ENCODE data around the gene RIC1. TPM values are rescaled to one million over a fixed set of nuclear protein-coding genes. Genes with fewer than 3 reads are reported as not detected.

RIC1 gene
- total and polyA plus RNA-seq, 2 of the 8 experiments (the other 6 are each of a cell fraction or from before 2014, with no cell fraction given): 10.7 to 24.5 TPM

DNA sequence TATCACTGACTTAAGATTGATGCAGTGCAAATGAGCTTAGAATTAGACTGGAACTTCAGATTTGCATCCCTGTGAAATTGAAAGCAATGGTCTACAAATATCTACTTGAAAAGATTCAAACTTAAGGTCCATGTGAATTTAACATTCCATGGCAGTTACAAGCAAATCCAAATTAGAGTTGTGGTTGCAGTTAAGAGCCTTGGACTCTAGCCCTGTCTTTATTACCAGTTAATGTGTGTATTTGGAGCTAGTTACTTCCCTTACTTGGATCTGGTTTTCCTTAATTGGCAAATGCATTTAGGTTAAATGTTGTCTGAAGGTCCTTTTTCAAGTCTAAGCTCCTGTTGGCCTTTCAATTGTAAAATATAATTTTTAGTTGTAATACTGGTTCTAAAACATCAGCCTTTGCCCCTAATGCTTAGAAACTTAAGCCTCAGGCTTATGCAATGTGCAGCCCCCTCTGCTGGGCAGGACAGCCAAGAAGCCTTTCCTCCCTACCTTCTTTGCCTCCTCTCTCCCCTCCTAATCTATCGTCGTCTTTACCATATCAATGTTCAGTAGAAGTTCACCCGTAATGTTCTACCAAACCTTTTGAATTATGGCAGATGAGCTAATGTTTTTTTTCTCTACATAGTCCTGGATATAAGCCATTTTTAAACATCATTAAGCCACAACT, 144.6 kb downstream of the RIC1 start:
- no peak overlapping the region for H3K56ac ChIP-seq (replicated peaks; ENCODE audit: insufficient read length, low read depth, low read length)
- H3K4me2 ChIP-seq (ENCODE audit: insufficient read depth in 1 of 2, low read depth in 2 of 2, low read length in 2 of 2): no peak overlapping the region
- no peak overlapping the region for H3K23ac ChIP-seq (ENCODE audit: insufficient read length)
- no peak overlapping the region for H4K5ac ChIP-seq (ENCODE audit: insufficient read length, low read depth, low read length)
- H4K8ac ChIP-seq (ENCODE audit: extremely low read depth, insufficient read depth, low read length): no peak overlapping the region
- peaks cover 2 to 3% of the 10 kb centered on the region in 2 experiments for H4K20me1 ChIP-seq (replicated peaks in 1 of 2; ENCODE audit: control insufficient read depth in 1 of 2, insufficient read depth in 2 of 2, low read length in 2 of 2)
- FAIRE-seq (no peak), DNase-seq (ENCODE audit: low read depth in 1 of 2, low spot score in 2 of 2) (no peak)
- no peaks in the 10 kb centered on the region for H3K79me2 ChIP-seq (ENCODE audit: control insufficient read depth in 1 of 2, insufficient read depth in 2 of 2, low read length in 2 of 2)
- WGBS, 2 experiments (ENCODE audit: extremely low coverage in 1 of 2, insufficient coverage in 1 of 2, insufficient read length in 1 of 2, insufficient replicate concordance in 2 of 2, low coverage in 1 of 2, low lambda C conversion rate in 2 of 2, missing lambda C conversion rate in 1 of 2): 84% methylated on average over 3 of the region's 3 CpGs; no CpG with 5 or more reads in 1 of the 2 experiments
- peaks cover 0 to 4% (median 0%) of the 10 kb centered on the region in 4 experiments; a peak in 1 of 7 replicates for H3K4me1 ChIP-seq (replicated peaks in 1 of 4; ENCODE audit: control insufficient read depth in 3 of 4, insufficient read depth in 4 of 4, low read length in 3 of 4)
- CTCF ChIA-PET (ENCODE audit: partially characterized antibody): interaction anchor here (0.8 to 2.8 kb wide), 15 partner anchors 9 to 1014 kb away, joined by 3 to 15 read pairs (median 3); no protein-coding TSS in a partner anchor
- no peak overlapping the region for H3K4ac ChIP-seq (replicated peaks; ENCODE audit: insufficient read length, low read depth, low read length)
- H2BK5ac ChIP-seq (ENCODE audit: low read depth, low read length): no peak overlapping the region
- H2BK15ac ChIP-seq (ENCODE audit: low read length): no peak overlapping the region
- H2BK120ac ChIP-seq (replicated peaks; ENCODE audit: low read depth, low read length): no peak overlapping the region
- no peak overlapping the region for H4K91ac ChIP-seq (replicated peaks; ENCODE audit: insufficient read length, low read length)
- POLR2A ChIA-PET (ENCODE audit: partially characterized antibody): interaction anchor here (1.3 to 1.4 kb wide), 2 partner anchors 9 to 234 kb away, joined by 3 to 4 read pairs; no protein-coding TSS in a partner anchor
- no peak overlapping the region for H2AFZ ChIP-seq (ENCODE audit: low read length)
- H3K27ac ChIP-seq (ENCODE audit: low read depth, low read length): no peak overlapping the region
- H2BK20ac ChIP-seq (ENCODE audit: low read length): no peak overlapping the region
- no peak overlapping the region for H2BK12ac ChIP-seq (ENCODE audit: low read depth, low read length)
- no peak overlapping the region for H3K18ac ChIP-seq (ENCODE audit: extremely low read depth, low read length)
- no peak overlapping the region for H3K9ac ChIP-seq (replicated peaks in 1 of 4; ENCODE audit: extremely low read depth in 1 of 4, low read depth in 3 of 4, low read length in 3 of 4)
- H3K79me1 ChIP-seq (ENCODE audit: low read depth, low read length): no peaks in the 10 kb centered on the region
- H3K14ac ChIP-seq (ENCODE audit: insufficient read length): no peak overlapping the region
- peaks cover 6 to 40% (median 14%) of the 10 kb centered on the region in 4 experiments; a peak in 7 of 8 replicates for H3K36me3 ChIP-seq (ENCODE audit: control insufficient read depth in 2 of 4, insufficient read depth in 4 of 4, low read length in 3 of 4)
- H3K23me2 ChIP-seq (ENCODE audit: low read depth, low read length): no peaks in the 10 kb centered on the region
- H3K27me3 ChIP-seq (replicated peaks in 1 of 4; ENCODE audit: control insufficient read depth in 3 of 4, extremely low read depth in 1 of 4, insufficient read depth in 3 of 4, low read length in 3 of 4): no peaks in the 10 kb centered on the region
- no peak overlapping the region for H3K4me3 ChIP-seq (ENCODE audit: extremely low read depth in 1 of 4, insufficient read depth in 2 of 4, low read depth in 3 of 4, low read length in 4 of 4)
- H3K9me3 ChIP-seq (ENCODE audit: insufficient read depth in 2 of 2, low read depth in 1 of 2, low read length in 1 of 2): peaks cover 0 to 3% of the 10 kb centered on the region in 2 experiments; a peak in 1 of 4 replicates
- H2AK5ac ChIP-seq (ENCODE audit: low read depth, low read length): no peak overlapping the region
- TF ChIP-seq SIRT6 (IDR thresholded peaks at IDR 0.05; ENCODE audit: low read length) (no peak), YY1 (IDR thresholded peaks at IDR 0.05; ENCODE audit: low read depth, low read length) (no peak), SAP30 (IDR thresholded peaks at IDR 0.05; ENCODE audit: insufficient read depth, insufficient replicate concordance, low read length) (no peak), CTCF (IDR thresholded peaks at IDR 0.05; ENCODE audit: control extremely low read depth in 1 of 3, insufficient read depth in 1 of 3, low read depth in 1 of 3, low read length in 3 of 3) (peak; percentile 27 to 66 (median 63); a peak in 3 of 4 replicates), NRF1 (IDR thresholded peaks at IDR 0.05; ENCODE audit: low read depth, low read length) (no peak), POU5F1 (IDR thresholded peaks at IDR 0.05; ENCODE audit: low read depth, low read length) (no peak)
- TF ChIP-seq, protein P1, sequence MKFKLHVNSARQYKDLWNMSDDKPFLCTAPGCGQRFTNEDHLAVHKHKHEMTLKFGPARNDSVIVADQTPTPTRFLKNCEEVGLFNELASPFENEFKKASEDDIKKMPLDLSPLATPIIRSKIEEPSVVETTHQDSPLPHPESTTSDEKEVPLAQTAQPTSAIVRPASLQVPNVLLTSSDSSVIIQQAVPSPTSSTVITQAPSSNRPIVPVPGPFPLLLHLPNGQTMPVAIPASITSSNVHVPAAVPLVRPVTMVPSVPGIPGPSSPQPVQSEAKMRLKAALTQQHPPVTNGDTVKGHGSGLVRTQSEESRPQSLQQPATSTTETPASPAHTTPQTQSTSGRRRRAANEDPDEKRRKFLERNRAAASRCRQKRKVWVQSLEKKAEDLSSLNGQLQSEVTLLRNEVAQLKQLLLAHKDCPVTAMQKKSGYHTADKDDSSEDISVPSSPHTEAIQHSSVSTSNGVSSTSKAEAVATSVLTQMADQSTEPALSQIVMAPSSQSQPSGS (IDR thresholded peaks at IDR 0.05; ENCODE audit: low read length): no peak
- TF ChIP-seq, protein P2, sequence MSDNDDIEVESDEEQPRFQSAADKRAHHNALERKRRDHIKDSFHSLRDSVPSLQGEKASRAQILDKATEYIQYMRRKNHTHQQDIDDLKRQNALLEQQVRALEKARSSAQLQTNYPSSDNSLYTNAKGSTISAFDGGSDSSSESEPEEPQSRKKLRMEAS (IDR thresholded peaks at IDR 0.05): no peak
